Sigmoid colon (tissue), 7 donors: ENCODE data around the gene USP54. TPM values are rescaled to one million over a fixed set of nuclear protein-coding genes. Genes with fewer than 3 reads are reported as not detected.

Experiments
- DNase-seq: peaks from one replicate; pipeline ENCODE4 v3.0.0-alpha.2; 2019
- H3K27ac ChIP-seq, 4 donors: fragments of 200-600 bp; sonication (generic); one replicate each; pipeline ENCODE4 v1.5.1; 2016 to 2019; ENCODE audit warnings: mild to moderate bottlenecking in 1 of 4
- H3K27me3 ChIP-seq, 3 donors: fragments of 200-600 bp; sonication (generic); one replicate each; pipeline ENCODE4 v1.5.1; 2019; ENCODE audit warnings: mild to moderate bottlenecking in 1 of 3
- H3K36me3 ChIP-seq, 4 donors: fragments of 200-600 bp; sonication (generic); one replicate each; pipeline ENCODE4 v1.5.1; 2016 to 2019
- H3K4me1 ChIP-seq, 4 donors: fragments of 200-600 bp; sonication (generic); one replicate each; pipeline ENCODE4 v1.5.1; 2017 to 2019
- H3K4me3 ChIP-seq, 4 donors: fragments of 200-600 bp; sonication (generic); one replicate each; pipeline ENCODE4 v1.5.1; 2017 to 2019; ENCODE audit warnings: mild to moderate bottlenecking in 2 of 4, moderate library complexity in 1 of 4
- H3K9me3 ChIP-seq, 4 donors: fragments of 200-600 bp in 3 of 4; sonication (generic) in 3 of 4; one replicate each; pipeline versions ENCODE4 v1.5.1 to v1.6.1; 2013 to 2019
- EP300 ChIP-seq, 4 donors: sonication (generic); formaldehyde crosslinking; IDR thresholded peaks; one replicate each; pipeline ENCODE4 v1.6.1; 2017; ENCODE audit warnings: antibody characterized with exemption in 4 of 4
- POLR2A ChIP-seq, 2 donors: fragments of 450-650 bp; IDR thresholded peaks; one replicate each; pipeline ENCODE4 v1.6.1; 2016; ENCODE audit warnings: antibody characterized with exemption in 2 of 2, mild to moderate bottlenecking in 2 of 2, moderate library complexity in 2 of 2
- POLR2AphosphoS5 ChIP-seq, 4 donors: sonication (generic); formaldehyde crosslinking; IDR thresholded peaks; one replicate each; pipeline ENCODE4 v1.6.1; 2017; ENCODE audit warnings: antibody characterized with exemption in 4 of 4
- WGBS, 2 donors: extraction: QIAGEN DNeasy Blood & Tissue Kit; methylation state at CpG; one replicate each; pipeline ENCODE4 v1.1.7; 2013; 5-methylcytosine and 5-hydroxymethylcytosine counted together
- intact Hi-C: fragments of 100-400 bp; cut with DNase I; formaldehyde crosslinking; loops from one replicate; pipeline ENCODE4 v1.15.1; 2023
- polyA plus RNA-seq, 3 donors: library from polyadenylated mRNA; stranded (reverse); fragments of 200-250 nt; gene quantifications; one replicate each; pipeline ENCODE4 v1.2.3, GENCODE V29; 2013
- total RNA-seq, 4 donors: library from RNA; depleted of rRNA; stranded (reverse); fragments of >200 nt; gene quantifications; one replicate each; pipeline ENCODE4 v1.1.0, GENCODE V29; 2016
- TF ChIP-seq, protein P1 (sequence below), 4 experiments: fragments of 450-650 bp in 3 of 4; fragments of 200-600 bp in 1 of 4; IDR thresholded peaks; one replicate each; pipeline ENCODE4 v1.5.1; 2016 to 2019; ENCODE audit warnings: antibody characterized with exemption in 4 of 4, mild to moderate bottlenecking in 3 of 4, moderate library complexity in 2 of 4
- donor health status: healthy with polysubstance abuse.
- donor health status: Bipolar disorder and iron deficiency.
- donor health status: healthy.

USP54 gene
- total and polyA plus RNA-seq, 7 donors = 14.4 to 71.2 (median 30.8) TPM

DNA sequence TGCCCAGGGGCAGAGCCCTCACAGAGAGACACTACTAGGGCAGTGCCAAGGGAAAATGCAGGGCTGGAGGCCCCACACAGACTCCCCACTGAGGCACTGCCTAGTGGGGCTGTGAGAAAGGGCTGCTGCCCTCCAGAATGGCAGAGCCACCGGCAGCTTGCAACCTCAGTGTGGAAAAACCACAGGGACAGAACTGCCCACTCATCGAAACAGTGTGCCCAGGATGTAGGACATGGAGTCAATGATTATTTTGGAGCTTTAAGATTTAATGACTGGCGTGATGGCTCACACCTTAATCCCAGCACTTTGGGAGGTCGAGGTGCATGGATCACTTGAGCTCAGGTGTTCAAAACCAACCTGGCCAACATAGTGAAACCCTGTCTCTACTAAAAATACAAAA is 130.2 kb downstream of the USP54 start:
- Histone ChIP-seq H3K27ac (no peak overlapping the region), H3K27me3 (no peaks in the 10 kb centered on the region), H3K4me1 (no peaks in the 10 kb centered on the region), H3K9me3 (no peaks in the 10 kb centered on the region), H3K4me3 (no peak overlapping the region), H3K36me3 (peaks cover 0 to 33% (median 2%) of the 10 kb centered on the region in 4 donors)
- WGBS, 2 donors = 96 to 98% methylated on average over 4 of the region's 4 CpGs
- no peak for TF ChIP-seq POLR2AphosphoS5 (IDR thresholded peaks at IDR 0.05)
- TF ChIP-seq EP300 (IDR thresholded peaks at IDR 0.05) = no peak
- TF ChIP-seq, protein P1, sequence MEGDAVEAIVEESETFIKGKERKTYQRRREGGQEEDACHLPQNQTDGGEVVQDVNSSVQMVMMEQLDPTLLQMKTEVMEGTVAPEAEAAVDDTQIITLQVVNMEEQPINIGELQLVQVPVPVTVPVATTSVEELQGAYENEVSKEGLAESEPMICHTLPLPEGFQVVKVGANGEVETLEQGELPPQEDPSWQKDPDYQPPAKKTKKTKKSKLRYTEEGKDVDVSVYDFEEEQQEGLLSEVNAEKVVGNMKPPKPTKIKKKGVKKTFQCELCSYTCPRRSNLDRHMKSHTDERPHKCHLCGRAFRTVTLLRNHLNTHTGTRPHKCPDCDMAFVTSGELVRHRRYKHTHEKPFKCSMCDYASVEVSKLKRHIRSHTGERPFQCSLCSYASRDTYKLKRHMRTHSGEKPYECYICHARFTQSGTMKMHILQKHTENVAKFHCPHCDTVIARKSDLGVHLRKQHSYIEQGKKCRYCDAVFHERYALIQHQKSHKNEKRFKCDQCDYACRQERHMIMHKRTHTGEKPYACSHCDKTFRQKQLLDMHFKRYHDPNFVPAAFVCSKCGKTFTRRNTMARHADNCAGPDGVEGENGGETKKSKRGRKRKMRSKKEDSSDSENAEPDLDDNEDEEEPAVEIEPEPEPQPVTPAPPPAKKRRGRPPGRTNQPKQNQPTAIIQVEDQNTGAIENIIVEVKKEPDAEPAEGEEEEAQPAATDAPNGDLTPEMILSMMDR (IDR thresholded peaks at IDR 0.05) = no peak
- no peak for TF ChIP-seq POLR2A (IDR thresholded peaks at IDR 0.05)
- intact Hi-C loops = no loop called here
- DNase-seq = no peak

DNA sequence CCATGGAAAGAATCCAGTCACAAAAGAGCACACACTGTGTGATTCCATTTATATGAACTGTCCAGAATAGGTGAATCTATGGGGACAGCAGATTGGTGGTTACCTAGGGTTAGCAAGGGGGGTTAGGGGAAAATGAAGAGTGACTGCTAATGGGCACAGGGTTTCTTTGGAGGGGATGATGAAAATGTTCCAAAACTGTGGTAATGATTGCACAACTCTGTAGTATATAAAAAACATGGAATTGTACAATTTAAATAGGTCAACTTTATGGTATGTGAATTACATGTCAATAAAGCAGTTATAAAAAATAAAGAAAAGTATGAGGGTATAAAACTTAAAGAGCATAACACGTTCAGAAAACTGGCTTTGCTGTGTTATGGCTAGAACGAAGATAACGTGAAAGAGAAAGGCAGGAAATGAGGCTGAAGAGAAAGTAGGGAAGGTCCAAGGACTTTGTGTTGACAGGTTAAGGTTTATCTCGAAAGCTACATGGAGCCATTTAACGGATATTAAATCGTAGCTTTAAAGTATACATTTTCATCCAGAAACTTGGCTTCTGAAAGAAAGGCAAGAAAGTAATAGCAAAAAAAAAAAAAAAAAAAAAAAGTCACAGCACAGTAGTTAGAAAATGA is 131.3 kb downstream of the USP54 start:
- WGBS, 2 donors = 20 to 68% methylated on average over 6 of the region's 6 CpGs
- DNase-seq = no peak
- H3K36me3 ChIP-seq = peaks cover 0 to 22% (median 2%) of the 10 kb centered on the region in 4 donors
- no peak overlapping the region for H3K27ac ChIP-seq
- intact Hi-C loops = no loop called here
- H3K9me3 ChIP-seq = no peaks in the 10 kb centered on the region
- H3K4me3 ChIP-seq = no peak overlapping the region
- H3K27me3 ChIP-seq = no peaks in the 10 kb centered on the region
- no peak for TF ChIP-seq POLR2A (IDR thresholded peaks at IDR 0.05)
- TF ChIP-seq, protein P1 (IDR thresholded peaks at IDR 0.05) = no peak
- TF ChIP-seq POLR2AphosphoS5 (IDR thresholded peaks at IDR 0.05) = no peak
- TF ChIP-seq EP300 (IDR thresholded peaks at IDR 0.05) = no peak
- H3K4me1 ChIP-seq = no peaks in the 10 kb centered on the region

DNA sequence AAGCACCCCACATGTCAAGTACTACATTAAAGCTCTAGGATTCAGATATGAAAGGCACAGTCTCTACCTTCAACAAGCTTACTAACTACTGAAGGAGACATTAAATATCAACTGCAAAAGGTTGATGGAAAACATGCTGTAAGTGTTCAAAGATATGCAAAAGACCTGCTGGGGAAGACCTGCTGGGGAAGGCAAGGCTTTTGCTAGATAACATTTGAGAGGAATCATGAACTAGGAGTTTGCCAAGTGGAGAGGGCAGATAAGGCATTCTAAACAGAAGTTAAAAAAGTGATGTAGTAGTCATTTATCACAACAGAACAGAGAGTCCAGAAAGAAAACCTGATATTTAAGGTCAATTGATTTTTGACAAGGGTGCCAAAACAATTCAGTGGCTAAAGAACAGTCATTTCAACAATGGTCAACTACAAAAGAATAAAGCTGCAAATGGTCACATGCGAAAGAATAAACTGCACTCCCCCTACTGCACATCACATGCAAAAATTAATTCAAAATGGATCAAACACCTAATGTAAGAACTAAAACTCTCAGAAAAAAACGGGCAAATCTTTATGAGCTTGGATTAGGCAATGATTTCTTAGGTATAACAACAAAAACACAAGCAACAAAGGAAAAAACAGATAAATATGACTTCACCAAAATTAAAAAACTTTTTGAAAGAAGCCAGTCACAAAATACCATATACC is 134.8 kb downstream of the USP54 start:
- TF ChIP-seq EP300 (IDR thresholded peaks at IDR 0.05) (no peak), POLR2A (IDR thresholded peaks at IDR 0.05) (no peak), POLR2AphosphoS5 (IDR thresholded peaks at IDR 0.05) (no peak)
- TF ChIP-seq, protein P1 (IDR thresholded peaks at IDR 0.05) = no peak
- Histone ChIP-seq H3K4me1 (no peaks in the 10 kb centered on the region), H3K27me3 (no peaks in the 10 kb centered on the region), H3K27ac (no peak overlapping the region), H3K4me3 (no peak overlapping the region), H3K36me3 (peaks cover 0 to 27% (median 0%) of the 10 kb centered on the region in 4 donors), H3K9me3 (no peaks in the 10 kb centered on the region)
- intact Hi-C loops = no loop called here
- WGBS, 2 donors = 85 to 95% methylated on average over 2 of the region's 2 CpGs
- DNase-seq = no peak

DNA sequence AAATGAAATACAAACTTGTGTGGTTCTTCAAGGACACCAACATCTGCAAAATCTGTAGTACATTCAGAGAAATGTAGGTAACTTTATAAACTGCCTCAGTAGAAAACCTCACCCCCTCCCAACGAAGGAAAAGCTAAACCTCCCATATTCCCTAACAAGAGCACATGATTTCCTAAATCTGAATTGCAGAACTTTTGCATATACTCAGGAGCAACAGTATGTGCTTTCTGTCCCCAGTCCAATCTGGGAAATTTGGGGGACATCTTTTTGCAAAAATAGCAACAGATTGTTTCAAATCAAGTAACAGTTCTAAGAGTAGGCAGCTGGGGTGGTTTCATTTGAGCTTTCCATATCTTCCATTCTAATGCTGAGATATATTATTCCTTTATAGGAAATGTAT is 142.0 kb downstream of the USP54 start:
- H3K4me1 ChIP-seq = no peaks in the 10 kb centered on the region
- DNase-seq = no peak
- H3K27me3 ChIP-seq = no peaks in the 10 kb centered on the region
- no peak overlapping the region for H3K27ac ChIP-seq
- TF ChIP-seq POLR2A (IDR thresholded peaks at IDR 0.05) (no peak), POLR2AphosphoS5 (IDR thresholded peaks at IDR 0.05) (no peak), EP300 (IDR thresholded peaks at IDR 0.05) (no peak)
- TF ChIP-seq, protein P1 (IDR thresholded peaks at IDR 0.05) = no peak
- H3K36me3 ChIP-seq = peaks cover 4 to 56% (median 8%) of the 10 kb centered on the region in 4 donors
- no peaks in the 10 kb centered on the region for H3K9me3 ChIP-seq
- intact Hi-C loops = no loop called here
- no peak overlapping the region for H3K4me3 ChIP-seq
- WGBS, 2 donors = 90 to 92% methylated on average over 1 of the region's 1 CpG
